HL-60 (cell line): ENCODE measurements around the gene CEBPE.

Experiments
- GABPA ChIP-seq: IDR thresholded peaks from 2 replicates; pipeline ENCODE4 v1.6.1; 2012; ENCODE audit warnings: low read depth
- POLR2AphosphoS5 ChIP-seq: IDR thresholded peaks from 2 replicates; pipeline ENCODE4 v1.6.1; 2012; ENCODE audit warnings: low read depth
- TF ChIP-seq, protein P1 (sequence below): IDR thresholded peaks from one replicate; pipeline ENCODE4 v1.5.1; 2011; ENCODE audit warnings: low read length, control low read depth, inconsistent platforms; ENCODE audit not compliant: insufficient read depth
- TF ChIP-seq, protein P2 (sequence below): IDR thresholded peaks from 2 replicates; pipeline ENCODE4 v1.6.1; 2012; ENCODE audit warnings: low read depth; ENCODE audit not compliant: insufficient replicate concordance

DNA sequence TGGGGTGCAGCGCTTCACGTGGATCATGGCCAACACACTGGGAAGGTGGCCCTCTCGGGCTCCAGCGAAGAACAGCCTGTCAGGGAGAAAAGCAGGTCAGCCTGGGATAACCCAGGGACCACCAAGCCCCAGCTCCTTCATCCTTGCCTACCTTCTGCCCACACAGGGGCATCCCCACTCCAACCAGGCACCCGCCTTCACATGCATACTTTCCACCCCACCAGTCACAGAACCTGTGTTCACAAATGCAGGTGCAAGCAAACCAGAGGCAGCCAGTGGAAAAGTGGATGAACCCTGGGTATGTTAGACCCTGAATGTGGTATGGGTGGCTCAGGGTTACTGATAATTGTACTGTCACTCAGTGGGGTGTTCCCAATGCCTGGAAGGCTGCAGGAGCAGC, 12.4 kb upstream of the CEBPE start:
- TF ChIP-seq, protein P1, sequence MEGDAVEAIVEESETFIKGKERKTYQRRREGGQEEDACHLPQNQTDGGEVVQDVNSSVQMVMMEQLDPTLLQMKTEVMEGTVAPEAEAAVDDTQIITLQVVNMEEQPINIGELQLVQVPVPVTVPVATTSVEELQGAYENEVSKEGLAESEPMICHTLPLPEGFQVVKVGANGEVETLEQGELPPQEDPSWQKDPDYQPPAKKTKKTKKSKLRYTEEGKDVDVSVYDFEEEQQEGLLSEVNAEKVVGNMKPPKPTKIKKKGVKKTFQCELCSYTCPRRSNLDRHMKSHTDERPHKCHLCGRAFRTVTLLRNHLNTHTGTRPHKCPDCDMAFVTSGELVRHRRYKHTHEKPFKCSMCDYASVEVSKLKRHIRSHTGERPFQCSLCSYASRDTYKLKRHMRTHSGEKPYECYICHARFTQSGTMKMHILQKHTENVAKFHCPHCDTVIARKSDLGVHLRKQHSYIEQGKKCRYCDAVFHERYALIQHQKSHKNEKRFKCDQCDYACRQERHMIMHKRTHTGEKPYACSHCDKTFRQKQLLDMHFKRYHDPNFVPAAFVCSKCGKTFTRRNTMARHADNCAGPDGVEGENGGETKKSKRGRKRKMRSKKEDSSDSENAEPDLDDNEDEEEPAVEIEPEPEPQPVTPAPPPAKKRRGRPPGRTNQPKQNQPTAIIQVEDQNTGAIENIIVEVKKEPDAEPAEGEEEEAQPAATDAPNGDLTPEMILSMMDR, result no peak
- TF ChIP-seq POLR2AphosphoS5 (no peak), GABPA (no peak)
- TF ChIP-seq, protein P2, sequence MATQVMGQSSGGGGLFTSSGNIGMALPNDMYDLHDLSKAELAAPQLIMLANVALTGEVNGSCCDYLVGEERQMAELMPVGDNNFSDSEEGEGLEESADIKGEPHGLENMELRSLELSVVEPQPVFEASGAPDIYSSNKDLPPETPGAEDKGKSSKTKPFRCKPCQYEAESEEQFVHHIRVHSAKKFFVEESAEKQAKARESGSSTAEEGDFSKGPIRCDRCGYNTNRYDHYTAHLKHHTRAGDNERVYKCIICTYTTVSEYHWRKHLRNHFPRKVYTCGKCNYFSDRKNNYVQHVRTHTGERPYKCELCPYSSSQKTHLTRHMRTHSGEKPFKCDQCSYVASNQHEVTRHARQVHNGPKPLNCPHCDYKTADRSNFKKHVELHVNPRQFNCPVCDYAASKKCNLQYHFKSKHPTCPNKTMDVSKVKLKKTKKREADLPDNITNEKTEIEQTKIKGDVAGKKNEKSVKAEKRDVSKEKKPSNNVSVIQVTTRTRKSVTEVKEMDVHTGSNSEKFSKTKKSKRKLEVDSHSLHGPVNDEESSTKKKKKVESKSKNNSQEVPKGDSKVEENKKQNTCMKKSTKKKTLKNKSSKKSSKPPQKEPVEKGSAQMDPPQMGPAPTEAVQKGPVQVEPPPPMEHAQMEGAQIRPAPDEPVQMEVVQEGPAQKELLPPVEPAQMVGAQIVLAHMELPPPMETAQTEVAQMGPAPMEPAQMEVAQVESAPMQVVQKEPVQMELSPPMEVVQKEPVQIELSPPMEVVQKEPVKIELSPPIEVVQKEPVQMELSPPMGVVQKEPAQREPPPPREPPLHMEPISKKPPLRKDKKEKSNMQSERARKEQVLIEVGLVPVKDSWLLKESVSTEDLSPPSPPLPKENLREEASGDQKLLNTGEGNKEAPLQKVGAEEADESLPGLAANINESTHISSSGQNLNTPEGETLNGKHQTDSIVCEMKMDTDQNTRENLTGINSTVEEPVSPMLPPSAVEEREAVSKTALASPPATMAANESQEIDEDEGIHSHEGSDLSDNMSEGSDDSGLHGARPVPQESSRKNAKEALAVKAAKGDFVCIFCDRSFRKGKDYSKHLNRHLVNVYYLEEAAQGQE, result no peak
